HG03060 (cell line): ENCODE results near the gene PSME2.

Experiments
- ATAC-seq: cut with Tn5 transposase; IDR thresholded peaks from one replicate; pipeline ENCODE4 v1.9.1; 2021; ENCODE audit warnings: low read depth, moderate number of reproducible peaks; ENCODE audit not compliant: unreplicated experiment

The PSME2 gene

DNA sequence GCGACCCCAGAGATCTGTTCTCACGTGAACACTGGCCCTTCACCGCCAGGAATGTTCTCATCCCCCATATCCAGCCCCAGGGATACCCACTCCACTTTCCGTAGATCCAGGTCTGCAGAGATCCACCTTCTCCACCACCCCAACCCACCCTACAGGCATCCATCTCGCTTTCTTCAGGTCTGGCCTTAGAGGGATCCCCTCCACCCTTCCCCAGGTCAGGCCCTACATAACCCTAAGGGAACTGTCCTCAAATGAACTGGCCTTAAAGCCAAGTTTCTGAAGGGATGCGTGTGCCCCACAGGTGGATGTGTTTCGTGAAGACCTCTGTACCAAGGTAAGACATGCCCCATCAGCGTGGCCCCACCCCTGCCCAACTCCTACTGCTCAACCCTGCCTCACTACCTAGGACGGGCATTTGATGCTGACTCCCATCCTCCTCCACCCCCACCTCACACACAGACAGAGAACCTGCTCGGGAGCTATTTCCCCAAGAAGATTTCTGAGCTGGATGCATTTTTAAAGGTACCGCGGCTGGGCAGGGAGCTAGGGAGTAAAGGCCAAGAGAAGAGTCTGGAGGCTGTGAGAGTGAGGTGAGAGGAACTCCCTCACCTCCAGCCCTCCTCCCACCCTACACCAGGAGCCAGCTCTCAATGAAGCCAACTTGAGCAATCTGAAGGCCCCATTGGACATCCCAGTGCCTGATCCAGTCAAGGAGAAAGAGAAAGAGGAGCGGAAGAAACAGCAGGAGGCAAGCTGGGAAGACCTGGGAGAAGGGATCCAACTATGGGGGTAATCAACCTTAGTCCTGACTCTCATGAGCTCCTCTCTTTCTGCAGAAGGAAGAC lies 9.5 kb downstream of the PSME2 start:
- no peak for ATAC-seq

- peak; percentile 56 for ATAC-seq
These were observed 10.4 kb downstream of the PSME2 start, which contains the start of gene PSME1 for GRCh38 chr14:24135834-24136683. TSS of gene PSME1 (plus strand) at chr14:24136194. CDS start at chr14:24136263, 69 bp downstream.

GRCh38 chr14:24135584-24135833 lies 10.9 kb downstream of the PSME2 start:
- peak; percentile 7 for ATAC-seq

- ATAC-seq = no peak
These were observed 12.7 kb downstream of the PSME2 start for GRCh38 chr14:24133735-24134134.

DNA sequence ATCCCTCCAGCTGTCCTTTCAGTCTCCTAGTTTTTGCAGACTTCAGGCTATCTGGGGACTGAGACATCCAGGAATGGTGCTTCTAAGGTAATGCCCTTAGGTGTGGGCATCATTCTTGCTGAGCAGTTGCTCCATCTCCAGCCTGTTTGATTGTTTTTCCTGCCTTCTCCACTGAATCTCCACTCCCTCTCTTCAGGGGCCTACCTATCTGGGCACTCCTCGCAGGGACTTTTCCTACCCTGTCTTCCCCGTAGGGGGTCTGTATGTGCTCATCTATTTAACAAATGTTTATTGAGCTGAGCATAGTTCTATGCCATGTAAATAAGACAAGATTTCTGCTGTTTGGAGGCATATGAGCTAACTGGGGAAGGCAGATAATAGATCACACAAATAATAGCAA lies 13.4 kb downstream of the PSME2 start:
- no peak for ATAC-seq

GRCh38 chr14:24132061-24132685 lies 14.2 kb downstream of the PSME2 start:
- ATAC-seq = no peak

DNA sequence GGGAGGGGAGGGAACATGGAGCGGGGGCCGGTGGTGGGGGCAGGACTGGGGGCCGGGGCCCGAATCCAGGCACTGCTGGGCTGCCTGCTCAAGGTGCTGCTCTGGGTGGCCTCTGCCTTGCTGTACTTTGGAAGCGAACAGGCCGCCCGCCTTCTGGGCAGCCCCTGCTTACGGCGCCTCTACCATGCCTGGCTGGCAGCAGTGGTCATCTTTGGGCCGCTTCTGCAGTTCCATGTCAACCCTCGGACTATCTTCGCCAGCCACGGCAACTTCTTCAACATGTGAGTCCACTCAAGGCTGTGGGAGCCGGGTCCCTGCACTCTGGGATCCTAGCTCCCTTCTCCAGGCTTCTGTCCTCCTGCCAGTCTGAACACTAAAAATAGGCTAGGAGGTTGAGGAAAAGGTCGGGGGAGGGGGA lies 14.9 kb downstream of the PSME2 start:
- ATAC-seq = no peak

- ATAC-seq = no peak
These were observed 15.5 kb downstream of the PSME2 start for GRCh38 chr14:24130717-24131548.

GRCh38 chr14:24130380-24130716 lies 16.1 kb downstream of the PSME2 start, which contains the start of gene FITM1:
TSS of gene FITM1 (plus strand) at chr14:24130659. CDS start at chr14:24131564, 905 bp downstream.
- no peak for ATAC-seq

DNA sequence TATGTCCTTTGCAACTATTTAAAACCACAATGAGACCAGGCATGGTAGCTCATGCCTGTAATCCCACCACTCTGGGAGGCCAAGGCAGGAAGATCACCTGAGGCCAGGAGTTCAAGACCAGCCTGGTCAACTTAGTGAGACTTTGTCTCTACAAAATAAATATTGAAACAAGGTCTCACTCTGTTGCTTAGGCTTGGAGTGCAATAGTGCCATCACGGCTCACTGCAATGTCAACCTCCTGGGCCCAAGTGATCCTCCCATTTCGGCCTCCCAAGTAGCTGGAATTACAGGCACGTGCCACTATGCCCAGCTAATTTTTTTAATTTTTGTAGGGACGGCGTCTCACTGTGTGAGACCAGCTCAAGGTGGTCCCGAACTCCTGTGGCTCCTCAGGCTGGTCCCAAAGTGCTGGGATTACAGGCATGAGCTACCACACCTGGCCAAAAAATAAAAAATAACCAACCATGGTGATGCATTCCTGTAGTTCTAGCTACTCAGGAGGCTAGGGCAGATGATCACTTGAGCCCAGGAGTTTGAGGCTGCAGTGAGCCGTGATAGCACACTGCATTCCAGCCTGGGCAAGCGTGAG lies 16.9 kb downstream of the PSME2 start:
- ATAC-seq = no peak

DNA sequence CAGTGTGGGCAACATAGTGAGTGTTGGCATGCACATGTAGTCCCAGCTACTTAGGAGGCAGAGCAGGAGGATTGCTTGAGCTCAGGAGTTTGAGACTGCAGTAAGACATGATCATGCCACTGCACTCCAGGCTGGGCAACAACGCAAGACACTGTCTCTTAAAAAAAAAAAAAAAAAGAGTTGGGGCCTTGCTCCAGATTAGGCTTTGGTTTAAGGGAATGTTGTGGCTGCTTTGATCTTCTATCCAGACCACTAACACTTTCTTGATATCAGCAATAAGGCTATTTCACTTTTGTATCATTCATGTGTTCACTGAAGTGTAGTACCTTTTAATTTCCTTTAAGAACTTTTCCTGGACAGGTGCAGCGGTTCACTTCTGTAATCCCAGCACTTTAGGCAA lies 18.7 kb downstream of the PSME2 start:
- no peak for ATAC-seq

- ATAC-seq = no peak
These were observed 19.5 kb downstream of the PSME2 start for GRCh38 chr14:24126939-24127338.

- no peak for ATAC-seq
These were observed 22.7 kb downstream of the PSME2 start for GRCh38 chr14:24123424-24124417.

DNA sequence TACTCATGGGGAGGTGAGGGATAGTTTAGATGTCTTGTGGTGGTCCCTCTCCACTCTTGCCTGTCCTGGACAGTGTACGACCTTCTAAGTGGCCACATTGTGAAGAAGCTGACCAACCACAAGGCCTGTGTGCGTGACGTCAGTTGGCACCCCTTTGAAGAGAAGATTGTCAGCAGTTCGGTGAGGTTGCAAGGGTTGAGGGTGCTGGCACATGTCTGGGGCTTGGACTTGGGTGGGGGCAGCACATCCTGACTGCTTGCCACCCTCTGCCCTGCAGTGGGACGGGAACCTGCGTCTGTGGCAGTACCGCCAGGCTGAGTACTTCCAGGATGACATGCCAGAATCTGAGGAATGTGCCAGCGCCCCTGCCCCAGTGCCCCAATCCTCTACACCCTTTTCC lies 23.5 kb downstream of the PSME2 start:
- no peak for ATAC-seq

GRCh38 chr14:24122416-24122815 lies 24.0 kb downstream of the PSME2 start:
- no peak for ATAC-seq

- ATAC-seq = no peak
These were observed 25.2 kb downstream of the PSME2 start for GRCh38 chr14:24121210-24121609.

- no peak for ATAC-seq
These were observed 26.7 kb downstream of the PSME2 start for GRCh38 chr14:24119691-24120090.

GRCh38 chr14:24117179-24117578 lies 29.2 kb downstream of the PSME2 start:
- no peak for ATAC-seq
